KG1 (cell line): ENCODE results near the gene RAB38.

Experiments
- DNase-seq: peaks from one replicate; lab custom pipeline; 2025; lab: John Stamatoyannopoulos, UW

RAB38 gene

GRCh38 chr11:88103337-88104206 is 71.7 kb downstream of the RAB38 start:
- peak; percentile 56 for DNase-seq

- no peak for DNase-seq
These were observed 72.7 kb downstream of the RAB38 start for GRCh38 chr11:88102598-88102934.

GRCh38 chr11:88101881-88102597 is 73.2 kb downstream of the RAB38 start:
- DNase-seq = no peak

GRCh38 chr11:88100151-88100550 is 75.1 kb downstream of the RAB38 start:
- DNase-seq = no peak

- no peak for DNase-seq
These were observed 77.0 kb downstream of the RAB38 start for GRCh38 chr11:88098289-88098688.

- no peak for DNase-seq
These were observed 86.1 kb downstream of the RAB38 start for GRCh38 chr11:88089134-88089533.

- DNase-seq = no peak
These were observed 87.9 kb downstream of the RAB38 start for GRCh38 chr11:88087337-88087736.

- DNase-seq = no peak
These were observed 88.9 kb downstream of the RAB38 start for GRCh38 chr11:88086297-88086696.

- no peak for DNase-seq
These were observed 104.8 kb downstream of the RAB38 start for GRCh38 chr11:88070437-88070836.

GRCh38 chr11:88068848-88069554 is 106.2 kb downstream of the RAB38 start:
- DNase-seq = no peak

GRCh38 chr11:88066090-88066489 is 109.2 kb downstream of the RAB38 start:
- DNase-seq = no peak

GRCh38 chr11:88064097-88064705 is 111.0 kb downstream of the RAB38 start:
- no peak for DNase-seq
